Mucosa of descending colon (tissue), 3 donors: ENCODE results near the gene GPBP1. TPM values are rescaled to one million over a fixed set of nuclear protein-coding genes. Genes with fewer than 3 reads are reported as not detected.

Experiments used
- ATAC-seq: fragments of 200-7000 bp; cut with Tn5 transposase; one replicate; pipeline ENCODE4 v1.9.1; 2020; ENCODE audit warnings: mild to moderate bottlenecking, moderate library complexity
- DNase-seq, 3 donors: peaks; one replicate each; pipeline ENCODE4 v3.0.0-alpha.2; 2020
- H3K36me3 ChIP-seq: fragments of 200-600 bp; one replicate; pipeline ENCODE4 v1.8.0; 2021; ENCODE audit warnings: low read depth, mild to moderate bottlenecking
- H3K4me1 ChIP-seq: fragments of 200-600 bp; one replicate; pipeline ENCODE4 v1.8.0; 2021; ENCODE audit warnings: low read depth, mild to moderate bottlenecking
- H3K4me3 ChIP-seq: fragments of 200-600 bp; one replicate; pipeline ENCODE4 v1.8.0; 2021; ENCODE audit warnings: mild to moderate bottlenecking
- H3K9me3 ChIP-seq: fragments of 200-600 bp; one replicate; pipeline ENCODE4 v1.8.0; 2021; ENCODE audit warnings: mild to moderate bottlenecking
- CTCF ChIP-seq: fragments of 200-600 bp; IDR thresholded peaks from one replicate; pipeline ENCODE4 v1.8.0; 2022; ENCODE audit warnings: antibody characterized with exemption, mild to moderate bottlenecking
- intact Hi-C, 2 donors: fragments of 100-400 bp; cut with DNase I in 1 of 2; cut with micrococcal nuclease in 1 of 2; formaldehyde crosslinking; loops; one replicate each; pipeline versions ENCODE4 v1.11.0 to v1.11.1; 2022; cut with DNase I, micrococcal nuclease
- total RNA-seq, 3 donors: library from RNA; stranded (reverse); fragmentation: NEBNext Ultra II Directional in 2 of 3; extraction: Animal tissue kit (Norgen Biotek cat#: 25700) in 2 of 3; gene quantifications; one replicate each; pipeline versions ENCODE4 v1.2.1 to v1.2.4, GENCODE V29; 2021 to 2023
- donor health status: DM: no; HTN: no; CAD: no; lungs with moderate emphysema.
- donor health status: DM: no; HTN: no; CAD: no.
- donor health status: DM: no; HTN: yes; CAD: no.

GPBP1 gene
- total RNA-seq, 3 donors from 2014 or later: 59.8 to 75.3 (median 74.0) TPM

DNA sequence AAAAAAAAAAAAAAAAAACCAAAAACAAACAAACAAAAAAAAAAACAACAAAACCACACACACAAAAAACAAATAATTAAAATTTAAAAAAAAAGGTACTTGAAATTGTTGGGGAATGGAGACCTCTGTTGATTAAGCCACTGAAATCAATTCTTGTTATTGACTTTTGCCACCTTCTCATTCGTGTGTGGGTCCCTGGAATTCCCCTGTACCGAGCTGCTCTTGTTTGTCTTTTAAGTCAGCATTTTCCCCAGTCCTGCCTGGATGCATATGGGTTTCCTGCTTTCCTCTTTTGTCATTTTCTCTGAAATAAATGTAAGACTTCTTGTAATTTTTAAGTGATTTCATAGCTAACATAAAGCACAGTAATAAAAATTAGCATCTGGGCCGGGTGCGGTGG is 45.5 kb downstream of the GPBP1 start:
- no peak for DNase-seq
- no peaks in the 10 kb centered on the region for H3K4me1 ChIP-seq
- H3K36me3 ChIP-seq: no peaks in the 10 kb centered on the region
- no peak overlapping the region for H3K4me3 ChIP-seq
- intact Hi-C loops: no loop called here
- no peak for TF ChIP-seq CTCF
- no peaks in the 10 kb centered on the region for H3K9me3 ChIP-seq
- ATAC-seq: no peak

GRCh38 chr5:57221049-57221568 is 47.2 kb downstream of the GPBP1 start:
- intact Hi-C loops: loop anchor here in 1 of 2 donors (10.0 kb wide), 1 partner anchor 316 kb away; the partner anchor contains the start of gene SETD9
- DNase-seq: peak in 1 of 3 donors; percentile 69
- H3K4me3 ChIP-seq: no peak overlapping the region
- H3K4me1 ChIP-seq: no peaks in the 10 kb centered on the region
- H3K9me3 ChIP-seq: no peaks in the 10 kb centered on the region
- peak; percentile 78 for ATAC-seq
- TF ChIP-seq CTCF: peak; percentile 82
- no peaks in the 10 kb centered on the region for H3K36me3 ChIP-seq

DNA sequence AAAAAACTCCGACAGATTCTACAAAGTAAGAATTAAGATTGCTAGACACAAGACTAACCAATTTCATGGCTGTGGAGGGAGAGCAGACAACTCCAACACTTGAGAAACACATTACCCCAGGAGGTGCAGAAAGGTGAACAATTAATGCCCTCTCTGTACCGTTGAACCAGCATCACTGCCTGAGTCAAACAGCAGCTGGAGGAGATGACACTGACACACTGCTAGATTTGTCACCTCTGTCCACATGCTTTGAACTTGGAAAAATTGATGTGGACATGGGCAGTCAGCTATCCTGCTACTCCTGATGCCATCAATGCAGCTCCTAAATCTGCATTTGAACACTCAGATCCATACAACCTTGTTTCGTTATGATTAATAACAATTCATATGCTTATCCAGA is 51.7 kb downstream of the GPBP1 start:
- Histone ChIP-seq H3K4me1 (no peaks in the 10 kb centered on the region), H3K36me3 (no peaks in the 10 kb centered on the region)

DNA sequence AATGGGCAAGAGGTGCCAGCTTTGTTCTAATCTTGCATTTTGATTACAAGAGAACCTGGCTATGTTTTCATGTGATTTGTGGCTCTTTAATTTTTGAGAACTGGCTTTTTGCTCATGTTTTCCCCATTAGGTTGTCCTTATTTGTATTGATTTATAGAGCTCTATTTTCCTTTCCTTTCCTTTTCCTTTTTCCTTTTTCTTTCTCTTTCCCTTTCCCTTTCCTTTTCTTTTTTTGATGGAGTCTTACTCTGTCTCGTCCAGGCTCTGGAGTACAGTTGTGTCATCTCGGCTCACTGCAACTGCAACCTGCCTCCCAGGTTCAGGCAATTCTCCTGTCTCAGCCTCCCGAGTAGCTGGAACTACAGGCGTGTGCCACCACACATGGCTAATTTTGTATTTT is 55.5 kb downstream of the GPBP1 start:
- Histone ChIP-seq H3K4me1 (no peaks in the 10 kb centered on the region), H3K36me3 (no peaks in the 10 kb centered on the region), H3K4me3 (no peak overlapping the region), H3K9me3 (no peaks in the 10 kb centered on the region)
- no peak for ATAC-seq
- intact Hi-C loops: loop anchor here in 1 of 2 donors (10.0 kb wide), 1 partner anchor 325 kb away; the partner anchor contains the start of gene SETD9
- no peak for TF ChIP-seq CTCF
- no peak for DNase-seq

More for the DNA sequence above, 51.7 kb downstream of the GPBP1 start:
- Histone ChIP-seq H3K4me3 (no peak overlapping the region), H3K9me3 (no peaks in the 10 kb centered on the region)
- ATAC-seq (no peak), DNase-seq (no peak)
- TF ChIP-seq CTCF: no peak
- intact Hi-C loops: loop anchor here in 1 of 2 donors (10.0 kb wide), 1 partner anchor 321 kb away; the partner anchor contains the start of gene SETD9

GRCh38 chr5:57231607-57232006 is 57.7 kb downstream of the GPBP1 start:
- no peak for TF ChIP-seq CTCF
- Histone ChIP-seq H3K9me3 (no peaks in the 10 kb centered on the region), H3K4me1 (no peaks in the 10 kb centered on the region), H3K36me3 (no peaks in the 10 kb centered on the region), H3K4me3 (no peak overlapping the region)
- no peak for DNase-seq
- ATAC-seq: no peak
- intact Hi-C loops: no loop called here
